NCI-H2196 (cell line): ENCODE results near the gene PELI2.

Experiments
- DNase-seq: peaks from one replicate; lab custom pipeline; 2025; ENCODE audit not compliant: unreplicated experiment; lab: John Stamatoyannopoulos, UW

The PELI2 gene

DNA sequence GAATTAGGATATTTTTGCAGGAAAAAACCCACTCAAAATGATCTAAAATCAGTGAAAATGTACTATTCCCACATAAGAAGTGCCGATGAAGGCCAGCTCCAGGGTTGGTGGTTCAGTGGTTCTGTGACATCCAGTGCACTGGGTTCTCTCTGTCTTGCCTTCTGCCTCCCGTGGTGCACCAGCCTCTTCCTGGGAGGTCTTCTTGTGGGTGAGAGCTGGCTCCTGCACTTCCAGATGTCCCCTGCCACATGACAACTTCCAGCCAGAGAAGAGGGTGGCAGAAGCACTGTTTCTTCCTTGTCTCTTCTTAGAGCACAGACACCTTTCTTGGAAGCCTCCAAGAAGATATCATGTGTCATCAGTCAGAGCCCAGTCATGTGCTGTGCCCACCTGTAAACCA, 170.9 kb downstream of the PELI2 start:
- DNase-seq = no peak

DNA sequence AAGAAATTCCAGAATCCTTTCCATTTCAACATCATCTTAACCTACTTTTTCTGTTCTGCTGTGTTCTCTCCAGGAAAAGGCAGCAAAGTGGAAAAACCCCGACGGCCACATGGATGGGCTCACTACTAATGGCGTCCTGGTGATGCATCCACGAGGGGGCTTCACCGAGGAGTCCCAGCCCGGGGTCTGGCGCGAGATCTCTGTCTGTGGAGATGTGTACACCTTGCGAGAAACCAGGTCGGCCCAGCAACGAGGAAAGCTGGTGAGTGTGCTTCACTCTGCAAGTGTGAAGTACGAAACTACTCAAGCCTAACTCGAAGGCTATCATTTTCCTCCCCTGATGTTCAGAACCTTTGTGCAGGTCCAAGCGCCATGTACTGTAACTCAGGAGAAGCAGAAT, 172.0 kb downstream of the PELI2 start:
- no peak for DNase-seq

DNA sequence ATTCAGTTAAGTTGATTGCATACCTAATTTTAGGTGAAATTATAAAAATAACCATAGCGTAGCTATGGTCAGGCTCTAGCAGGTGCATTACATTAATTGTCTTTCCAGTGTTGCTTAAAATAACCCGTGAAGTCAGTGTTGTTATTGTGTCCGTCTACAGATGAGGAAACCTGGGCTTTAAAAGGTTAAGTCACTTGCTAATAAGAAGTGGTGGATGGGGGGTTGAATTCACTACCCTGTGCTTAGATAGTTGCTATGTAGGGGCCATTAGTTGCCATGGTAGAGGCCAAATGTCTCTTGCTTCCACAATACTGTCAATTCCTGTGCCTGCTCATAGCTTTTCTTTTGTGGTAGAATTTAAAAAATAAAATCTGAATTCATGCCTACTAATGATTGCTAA, 174.8 kb downstream of the PELI2 start:
- no peak for DNase-seq

DNA sequence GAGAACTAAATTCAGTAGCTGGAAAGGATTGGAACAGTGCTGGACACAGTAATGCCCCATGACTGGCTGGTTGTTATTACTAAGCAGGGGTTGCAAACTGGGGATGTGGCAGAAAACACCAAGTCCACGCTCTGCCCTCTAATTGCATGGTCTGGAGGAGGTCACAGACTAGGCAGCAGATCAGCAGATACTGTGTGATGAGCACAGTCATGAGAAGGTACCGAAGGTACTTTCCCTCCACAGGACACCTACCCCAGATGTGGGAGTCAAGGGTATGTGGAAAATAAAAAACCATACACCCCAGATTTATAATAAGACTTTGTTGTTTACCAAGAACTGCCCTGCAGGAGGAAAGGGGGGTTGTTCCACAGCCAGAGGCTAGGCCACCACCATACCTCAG, 175.3 kb downstream of the PELI2 start:
- DNase-seq = no peak

DNA sequence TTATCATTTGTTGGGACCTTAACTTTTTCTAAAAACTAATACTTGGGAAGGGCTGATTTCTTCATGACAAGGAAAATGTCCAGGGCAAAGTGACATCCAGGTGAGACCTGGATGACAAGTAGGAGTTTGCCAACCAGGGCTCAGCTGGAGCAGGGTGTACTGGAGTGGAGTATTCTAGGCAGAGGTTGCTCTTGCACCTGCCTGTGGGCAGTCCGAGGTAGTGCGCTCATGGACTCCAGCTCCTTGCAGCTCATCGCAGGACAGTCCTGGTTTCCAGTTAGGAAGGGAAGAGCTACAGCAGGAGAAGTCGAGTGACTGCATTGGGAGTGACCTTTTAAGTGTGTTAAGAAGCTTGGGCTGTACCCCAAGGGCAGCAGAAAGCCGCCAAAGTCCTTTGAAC, 175.9 kb downstream of the PELI2 start:
- no peak for DNase-seq

DNA sequence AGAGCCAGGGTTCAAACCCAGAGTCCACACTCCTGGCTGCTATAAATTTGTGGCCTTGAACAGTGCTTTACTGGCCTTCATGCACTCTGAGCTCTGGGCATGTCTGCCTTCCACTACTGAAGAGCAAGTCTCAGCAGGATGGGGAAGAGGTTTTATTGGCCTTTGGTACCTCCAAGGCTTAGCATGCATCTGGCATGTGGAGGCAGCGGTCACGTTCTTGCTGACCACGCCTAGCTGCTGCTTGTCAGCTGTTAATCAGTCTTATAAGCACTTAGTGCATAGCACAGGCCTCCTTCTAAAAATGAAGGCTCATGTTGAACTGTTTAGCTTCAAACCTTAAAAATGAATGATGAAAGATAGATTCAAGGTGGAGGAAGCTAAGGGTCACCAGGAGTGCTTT, 177.5 kb downstream of the PELI2 start:
- DNase-seq = no peak

DNA sequence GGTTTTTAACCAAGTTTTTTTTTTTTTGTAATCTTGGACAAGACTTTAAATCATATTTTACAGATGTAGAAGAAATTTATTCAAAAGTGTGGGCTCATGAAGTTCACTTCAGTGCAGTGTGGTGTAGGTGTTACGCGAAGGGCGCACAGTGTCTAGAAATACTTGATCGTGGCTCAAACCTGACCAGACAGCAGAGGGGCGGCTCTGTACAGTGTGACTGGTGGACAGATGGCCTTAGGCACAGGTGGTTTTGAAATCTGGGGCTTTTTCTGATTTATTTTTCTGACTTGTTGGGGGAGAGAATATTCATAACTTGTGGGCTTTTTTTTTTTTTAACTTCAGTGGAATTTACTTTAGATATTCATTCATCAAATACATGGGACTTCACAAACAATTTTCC, 179.2 kb downstream of the PELI2 start:
- DNase-seq = no peak

DNA sequence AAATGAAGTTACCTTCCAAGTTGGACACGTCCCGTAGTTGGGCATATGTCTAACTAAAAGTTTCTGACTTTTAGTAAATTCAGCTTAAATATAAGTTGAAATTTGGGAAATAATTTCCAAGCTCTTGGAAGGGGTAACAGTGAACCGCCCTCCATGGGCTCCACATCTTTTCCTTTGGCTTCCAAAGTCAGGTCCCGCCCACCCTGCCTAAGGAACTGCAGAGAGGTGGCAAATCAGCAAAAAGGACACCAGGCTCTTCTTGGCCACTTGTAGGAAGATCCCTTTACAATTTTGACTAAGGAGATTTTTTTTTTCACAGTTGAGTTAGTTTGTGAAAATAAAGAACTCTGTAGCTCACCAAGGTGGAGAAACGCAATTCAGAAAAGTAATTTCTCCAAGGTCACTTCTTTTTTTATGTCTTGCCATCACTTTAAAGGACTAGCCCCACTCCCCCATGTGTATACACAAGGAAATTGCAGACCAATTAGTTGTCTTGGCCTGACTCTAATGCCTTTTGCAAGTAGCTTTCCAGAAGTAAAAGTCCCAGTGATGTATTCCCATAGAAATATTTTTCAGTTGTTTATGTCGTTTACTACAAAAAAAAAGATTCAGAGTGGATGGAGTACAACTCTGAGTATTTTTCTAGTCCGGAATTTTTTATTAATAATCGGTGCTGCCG, 181.2 kb downstream of the PELI2 start:
- DNase-seq = no peak

DNA sequence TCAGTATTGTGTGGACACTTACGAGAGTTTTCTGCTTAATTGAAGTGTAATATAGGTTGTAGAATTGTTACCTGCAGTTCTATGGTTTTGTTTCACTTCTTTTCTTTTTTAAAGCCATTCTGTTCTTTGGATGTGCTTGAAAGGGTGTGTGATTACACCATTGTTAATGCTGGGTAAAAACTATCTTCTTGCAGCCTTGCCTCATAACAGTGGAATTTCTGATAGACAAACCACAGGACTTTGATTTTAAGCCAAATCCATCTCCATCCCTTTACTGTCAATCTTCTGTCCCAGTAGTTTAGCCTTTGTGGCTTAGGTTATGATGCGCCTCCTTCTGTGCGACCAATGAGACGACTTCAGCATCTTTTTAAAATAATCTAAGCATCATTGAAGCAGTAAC, 182.3 kb downstream of the PELI2 start:
- no peak for DNase-seq

DNA sequence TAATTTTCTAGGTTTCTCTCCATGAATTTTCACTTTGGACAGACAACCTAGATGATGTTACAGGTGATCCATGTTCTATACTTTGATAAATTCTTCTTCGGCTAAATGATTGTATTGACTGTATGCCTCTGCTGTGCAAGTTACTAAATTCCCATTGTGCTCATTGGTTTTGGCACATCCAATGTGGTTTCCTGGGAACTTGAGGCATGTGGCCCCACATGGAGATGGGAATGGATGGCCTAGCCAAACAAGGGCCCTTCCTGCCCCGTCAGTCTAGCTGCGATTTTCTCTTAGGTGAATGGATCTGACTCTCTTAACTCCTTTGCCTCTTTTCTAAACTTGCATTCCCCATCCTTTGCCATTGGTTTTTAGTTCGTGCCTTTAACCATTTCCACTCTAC, 186.2 kb downstream of the PELI2 start:
- DNase-seq = no peak

DNA sequence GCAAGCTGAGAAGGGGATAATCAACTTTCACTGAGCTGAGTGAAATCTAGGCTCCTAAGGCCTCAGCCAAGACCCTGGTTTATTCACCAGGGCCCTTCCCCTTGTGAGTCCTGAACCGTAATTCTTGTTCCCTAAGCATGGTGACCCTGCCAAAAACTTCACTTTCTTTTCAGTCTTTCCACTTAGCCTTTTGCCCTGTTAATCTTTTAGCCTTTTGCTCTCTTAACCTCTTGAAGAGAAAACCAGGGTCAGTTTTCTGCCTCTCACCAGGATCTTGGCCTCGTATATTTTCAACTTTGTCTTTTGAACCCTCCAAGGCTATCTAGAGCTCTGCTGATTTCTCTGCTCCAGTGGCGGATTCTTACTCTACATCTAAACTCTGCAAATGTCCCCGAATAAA, 191.0 kb downstream of the PELI2 start:
- no peak for DNase-seq

DNA sequence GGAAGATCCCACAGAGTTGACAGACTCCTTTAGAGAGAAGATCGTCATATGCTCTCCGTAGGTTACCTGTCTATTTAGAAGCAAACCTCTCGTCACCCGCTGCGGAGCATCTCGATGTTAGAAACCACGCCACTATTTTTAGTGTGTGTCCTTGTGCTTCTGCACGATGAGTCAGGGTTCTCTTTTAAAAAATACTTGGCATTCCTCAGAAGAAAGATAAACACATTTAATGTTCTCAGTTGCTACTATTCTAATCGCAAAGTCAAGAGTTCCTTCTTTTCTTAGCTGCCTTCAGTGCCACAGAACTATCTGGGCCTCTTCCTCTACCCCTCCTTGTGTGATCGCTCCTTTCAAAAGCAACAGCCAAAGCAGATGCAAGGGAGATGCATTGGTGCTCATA, 192.4 kb downstream of the PELI2 start:
- DNase-seq = no peak

DNA sequence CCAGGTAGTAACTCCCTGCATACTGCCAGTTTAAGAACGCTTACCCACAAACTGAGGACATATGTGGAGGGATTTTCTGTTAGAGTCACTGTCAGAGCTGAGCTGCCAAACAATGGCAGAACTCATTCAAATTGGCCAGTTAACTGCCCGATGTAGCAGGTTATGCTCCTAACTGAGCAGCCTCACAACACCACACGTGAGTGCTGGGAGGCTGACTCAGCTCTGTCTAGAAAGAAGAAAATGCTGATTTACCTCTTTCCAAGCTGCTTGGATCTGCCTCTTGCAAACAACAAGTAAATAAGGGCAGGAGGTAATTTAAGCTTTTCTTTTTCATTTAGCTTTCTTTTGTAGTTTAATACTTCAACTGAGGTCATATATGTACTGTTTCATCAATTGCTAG, 195.6 kb downstream of the PELI2 start:
- no peak for DNase-seq

DNA sequence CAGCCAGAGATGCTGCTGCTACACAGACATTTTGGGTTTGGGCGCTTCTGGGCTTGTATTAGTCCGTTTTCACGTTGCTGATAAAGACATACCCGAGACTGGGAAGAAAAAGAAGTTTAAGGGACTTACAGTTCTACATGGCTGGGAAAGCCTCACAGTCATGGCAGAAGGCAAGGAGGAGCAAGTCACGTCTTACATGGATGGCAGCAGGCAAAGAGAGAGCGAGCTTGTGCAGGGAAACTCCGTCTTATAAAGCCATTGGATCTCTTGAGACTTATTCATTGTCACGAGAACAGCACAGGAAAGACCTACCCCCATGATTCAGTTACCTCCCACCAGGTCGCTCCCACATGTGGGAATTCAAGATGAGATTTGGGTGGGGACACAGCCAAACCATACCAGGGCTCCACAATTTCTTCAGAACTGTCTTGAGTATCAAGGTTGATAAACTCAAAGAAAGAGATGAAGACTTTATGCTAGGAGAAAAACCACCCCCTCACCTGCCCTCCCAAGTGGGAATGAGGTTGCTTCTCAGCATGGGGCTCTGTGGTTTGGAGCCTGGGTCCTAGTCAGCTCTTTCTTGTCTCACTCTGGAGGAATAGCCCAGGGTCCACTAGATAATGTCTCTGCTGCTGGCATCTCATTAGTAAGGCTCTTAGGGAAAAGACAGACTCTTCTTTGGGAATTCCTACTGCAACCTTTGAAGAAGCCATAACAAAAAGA, 200.3 kb downstream of the PELI2 start:
- no peak for DNase-seq

DNA sequence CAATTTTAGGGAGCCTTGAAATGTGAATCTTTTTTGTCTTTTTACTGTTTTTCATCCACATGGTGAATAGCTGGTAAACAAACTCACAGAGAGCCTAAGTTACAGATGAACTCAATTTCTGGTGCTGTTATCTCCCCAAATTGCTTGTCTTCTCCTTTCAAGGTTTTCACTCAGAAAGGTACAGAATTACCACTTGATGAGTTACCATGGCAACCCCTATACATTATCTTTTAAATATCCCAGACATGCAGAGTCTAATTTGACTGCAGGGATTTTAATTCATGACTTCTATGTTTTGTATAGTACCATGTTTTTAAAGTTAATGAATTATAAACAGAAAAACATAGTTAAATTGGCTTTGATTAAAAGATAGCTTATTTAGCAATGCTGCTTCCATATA, 203.7 kb downstream of the PELI2 start:
- no peak for DNase-seq

DNA sequence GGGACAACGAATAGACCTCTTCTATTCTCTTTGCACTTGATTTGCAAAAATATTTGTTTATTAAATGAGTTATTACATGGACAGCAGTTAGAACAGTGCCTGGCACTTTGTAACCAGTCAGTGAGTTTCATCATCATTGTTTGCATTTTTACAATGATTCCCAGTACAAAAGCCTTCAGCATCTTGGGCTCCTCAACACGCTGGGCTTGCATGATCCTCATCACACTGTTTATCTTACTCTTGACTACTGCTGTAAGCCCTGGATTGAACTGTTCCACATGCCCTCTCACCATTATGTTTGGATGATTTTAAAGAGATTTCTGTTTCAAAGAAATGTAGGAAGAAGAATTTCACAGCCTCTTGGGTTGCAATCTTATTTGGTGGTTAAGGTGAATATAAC, 204.3 kb downstream of the PELI2 start:
- DNase-seq = no peak

DNA sequence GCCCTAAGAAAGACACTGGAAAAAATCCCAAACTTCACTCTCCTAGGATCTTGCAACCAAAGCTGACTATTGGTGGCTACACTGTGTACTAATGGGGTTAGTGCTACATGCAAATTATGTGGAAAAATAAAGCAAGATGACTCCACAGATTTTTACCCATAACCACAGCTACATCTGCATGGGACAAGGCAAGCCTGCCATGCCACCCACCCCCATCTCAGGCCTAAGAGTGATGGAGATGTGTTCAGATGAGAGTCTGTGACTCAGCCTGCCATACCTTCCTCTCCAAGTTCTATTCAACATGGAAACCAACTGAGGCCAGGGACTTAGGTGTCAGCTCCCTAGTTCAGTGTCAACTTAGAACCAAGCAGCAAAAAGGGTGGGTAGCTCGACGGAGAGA, 206.2 kb downstream of the PELI2 start:
- DNase-seq = no peak

DNA sequence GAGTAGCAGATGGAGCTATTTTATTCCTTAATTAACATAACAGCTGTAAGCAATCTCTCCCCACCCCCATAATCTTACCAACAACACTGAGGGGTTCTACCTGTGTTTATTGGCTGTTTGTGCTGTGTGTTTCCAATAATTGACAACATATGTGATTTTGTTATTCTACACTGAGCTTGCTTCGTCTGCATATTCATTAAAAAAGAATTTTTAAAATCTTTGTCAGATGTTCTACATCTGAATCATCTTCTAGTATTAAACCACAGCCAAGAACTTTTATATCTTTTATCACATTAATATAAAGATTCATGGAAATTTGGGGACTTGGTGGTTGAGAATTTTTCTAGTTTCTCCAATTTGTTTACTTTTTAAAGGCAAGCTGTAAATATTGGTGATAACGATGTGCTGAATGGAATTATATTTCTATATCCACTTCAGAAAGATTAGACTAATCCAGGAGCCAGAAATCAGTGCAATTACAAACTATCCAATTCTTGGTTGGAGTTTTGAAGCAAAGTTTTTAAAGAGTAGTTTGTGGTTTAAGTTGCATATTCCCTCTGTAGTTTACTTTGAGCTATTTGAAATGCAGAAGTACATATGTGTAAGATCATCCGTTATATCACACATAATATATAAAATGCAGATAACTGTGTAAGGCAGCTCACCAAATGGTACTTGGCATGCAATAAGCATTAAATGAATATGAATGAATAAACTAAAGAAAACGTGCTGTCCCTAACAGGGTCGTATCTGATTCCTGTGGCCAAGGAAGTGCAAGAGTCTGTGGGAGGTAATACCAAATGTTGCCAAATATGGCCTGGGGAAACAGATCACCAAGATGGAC, 206.9 kb downstream of the PELI2 start:
- DNase-seq = no peak

DNA sequence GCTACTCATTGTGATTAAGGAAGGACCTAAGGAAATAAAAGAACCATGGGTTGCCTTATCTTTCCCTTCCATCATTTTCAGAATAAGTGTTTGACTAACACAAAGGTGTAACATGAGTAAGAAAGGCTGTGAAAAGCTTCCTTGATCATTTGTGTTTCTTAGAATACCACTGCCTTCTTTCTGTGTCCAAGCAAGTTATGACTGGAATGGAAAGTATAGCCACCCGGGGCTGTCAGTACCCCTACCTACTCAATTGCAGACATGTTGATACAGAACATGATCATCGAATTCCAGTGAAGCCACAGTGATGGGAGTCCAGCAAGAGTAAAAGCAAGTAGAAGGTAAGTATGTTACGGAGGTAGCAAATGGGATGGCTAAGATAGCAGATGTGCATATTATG, 209.8 kb downstream of the PELI2 start:
- DNase-seq = no peak

DNA sequence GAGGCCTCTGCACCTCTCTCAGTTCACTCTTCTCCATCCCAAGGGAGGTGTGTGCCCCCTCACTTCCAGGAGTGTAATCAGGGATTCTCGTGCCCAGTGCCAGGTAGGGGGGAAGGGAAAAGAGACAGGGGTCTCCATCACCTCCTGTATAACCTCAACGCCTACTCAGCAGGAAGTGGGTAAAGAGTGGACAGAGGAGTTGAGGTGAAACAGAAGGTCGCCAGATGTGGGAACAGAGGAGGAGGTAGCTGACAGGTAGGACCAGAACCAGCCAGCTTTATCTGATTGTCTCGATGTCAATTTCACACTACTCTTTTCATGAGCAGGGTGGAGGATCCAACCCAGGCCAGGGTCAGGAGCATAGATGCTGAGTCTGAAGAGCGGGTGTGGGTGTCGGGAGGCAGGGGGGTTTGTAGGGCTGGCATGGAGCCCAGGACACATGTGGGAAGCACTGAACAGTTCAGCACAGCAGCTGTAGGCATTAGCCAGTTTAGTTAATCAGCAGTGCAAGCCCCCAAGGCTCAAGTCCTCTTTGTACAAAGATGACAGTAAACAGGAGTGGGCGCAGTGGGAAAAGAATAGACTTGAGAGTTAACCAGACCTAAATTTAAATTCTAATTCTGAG, 213.5 kb downstream of the PELI2 start:
- no peak for DNase-seq
